ENCODE results near the gene ADH1C.
"Not testable (repeated sequence)": the region's sequence is repeated elsewhere in the genome, so short reads cannot be mapped to it uniquely, and the experiment has no call there.

ADH1C gene

DNA sequence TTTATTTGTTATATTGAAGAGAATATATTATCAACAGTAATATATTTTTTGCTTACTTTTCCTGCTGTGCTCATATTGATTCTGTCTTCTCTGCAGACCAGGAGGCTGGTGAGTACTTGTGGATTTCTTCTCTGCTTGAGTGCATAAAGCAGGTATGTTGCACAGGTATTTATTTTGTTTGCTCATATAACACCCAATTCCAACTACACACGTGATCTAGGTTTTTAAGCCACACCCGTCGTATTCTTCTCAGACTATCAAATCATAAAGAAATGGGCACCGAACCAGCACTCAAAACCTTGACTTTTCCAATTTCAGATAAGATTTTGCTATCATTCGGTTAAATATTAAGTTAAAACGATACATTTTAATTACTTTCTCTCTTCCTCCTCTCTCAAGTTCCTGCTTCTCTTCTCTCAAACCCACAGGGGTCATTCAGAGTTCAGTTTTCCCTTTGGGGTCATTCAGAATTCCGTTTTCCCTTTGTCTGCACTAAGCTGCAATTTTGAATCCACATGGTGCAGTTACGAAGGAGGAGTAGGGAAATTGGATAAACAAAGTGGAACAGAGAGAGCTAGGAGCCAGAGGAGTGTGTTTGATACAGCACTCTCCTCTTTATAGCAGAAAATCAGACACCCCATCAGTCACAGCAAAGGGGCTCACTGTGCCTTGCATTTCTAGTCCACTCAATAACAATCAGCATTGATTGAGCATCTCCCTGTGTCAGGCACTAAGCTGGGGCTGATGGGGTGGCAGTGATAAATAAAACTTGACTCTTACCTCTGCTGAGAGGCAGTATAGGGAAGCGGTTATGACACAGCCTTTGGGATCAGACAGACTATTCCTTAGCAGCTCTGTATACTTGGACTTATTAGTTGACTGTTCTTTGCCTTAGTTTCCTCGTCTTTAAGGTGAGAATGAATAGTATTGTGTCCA is at the start of gene ADH1C:
Gene ADH1C (minus strand): TSS at position 145 of the 936 bp plus-strand sequence. CDS start 71 bp downstream, at position 74.
- DNase-seq (ENCODE audit: low read depth in 4 of 4, low spot score in 1 of 4): no peak

DNA sequence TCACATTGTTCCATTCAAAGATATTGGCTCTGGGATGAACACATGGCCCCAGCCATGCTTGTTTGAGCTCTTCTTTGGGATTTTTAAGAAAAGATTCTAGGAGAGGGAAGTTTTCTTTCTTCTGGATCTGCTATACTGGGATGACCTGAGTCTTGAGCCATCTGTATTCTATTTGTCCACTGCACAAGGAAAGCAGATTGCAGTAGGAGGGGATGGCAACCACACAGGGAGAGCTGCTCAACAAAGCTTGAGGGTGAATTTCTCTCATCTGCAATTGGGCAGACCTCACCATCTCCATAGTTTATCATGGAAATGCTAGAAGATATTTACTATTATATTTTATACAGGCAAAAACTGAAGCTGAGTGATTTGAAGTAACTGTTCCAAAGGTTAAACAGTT is 48.3 kb upstream of the ADH1C start:
- no peak for DNase-seq (ENCODE audit: low read depth in 4 of 4, low spot score in 1 of 4)

DNA sequence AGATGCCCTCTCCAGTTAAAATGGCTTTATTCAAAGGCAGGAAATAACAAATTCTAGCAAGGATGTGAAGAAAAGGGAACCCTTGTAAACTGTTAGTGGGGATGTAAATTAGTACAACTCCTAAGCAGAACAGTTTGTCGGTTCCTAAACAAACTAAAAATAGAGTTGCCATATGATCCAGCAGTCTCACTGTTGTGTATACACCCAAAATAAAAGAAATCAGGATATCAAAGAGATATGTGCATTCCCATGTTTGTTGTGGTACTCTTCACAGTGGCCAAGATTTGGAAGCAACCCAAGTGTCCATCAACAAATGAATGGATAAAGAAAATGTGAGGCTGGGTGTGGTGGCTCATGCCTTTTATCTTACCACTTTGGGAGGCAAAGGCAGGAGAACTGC is 46.5 kb upstream of the ADH1C start:
- no peak for DNase-seq (ENCODE audit: low read depth in 4 of 4, low spot score in 1 of 4)

DNA sequence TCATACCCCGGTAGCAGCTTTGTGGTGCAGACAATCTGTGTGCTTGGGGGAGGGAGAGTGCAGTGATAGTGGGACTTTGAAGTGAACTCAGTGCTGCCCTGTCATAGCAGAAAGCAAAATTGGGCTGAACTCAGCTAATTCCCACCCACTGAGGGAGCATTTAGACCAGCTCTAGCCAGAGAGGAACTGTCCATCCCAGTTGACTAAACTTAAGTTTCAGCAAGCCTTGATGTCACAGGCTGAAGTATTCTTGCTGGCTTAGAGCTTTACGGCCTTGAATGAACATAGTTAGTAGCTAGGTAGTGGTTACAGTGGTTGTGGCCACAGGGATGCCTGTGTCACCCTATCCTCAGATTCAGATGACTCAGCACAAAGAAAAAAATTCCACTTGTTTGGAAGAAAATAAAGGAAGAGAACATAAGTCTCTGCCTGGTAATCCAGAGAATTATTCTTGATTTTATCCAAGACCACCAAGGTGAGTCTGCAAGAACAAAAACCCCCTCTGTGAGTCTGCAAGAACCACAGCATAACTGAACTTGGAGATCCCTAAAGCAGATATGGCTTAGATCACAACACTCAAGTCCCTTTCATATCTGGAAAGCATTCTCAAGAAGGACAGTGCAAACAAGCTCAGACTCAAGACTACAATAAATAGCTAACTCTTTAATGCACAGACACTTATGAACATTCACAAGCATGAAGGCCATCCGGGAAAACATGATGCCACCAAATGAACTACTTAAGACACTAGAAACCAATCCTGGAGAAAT is 43.2 kb upstream of the ADH1C start:
- no peak for DNase-seq (ENCODE audit: low read depth in 4 of 4, low spot score in 1 of 4)

DNA sequence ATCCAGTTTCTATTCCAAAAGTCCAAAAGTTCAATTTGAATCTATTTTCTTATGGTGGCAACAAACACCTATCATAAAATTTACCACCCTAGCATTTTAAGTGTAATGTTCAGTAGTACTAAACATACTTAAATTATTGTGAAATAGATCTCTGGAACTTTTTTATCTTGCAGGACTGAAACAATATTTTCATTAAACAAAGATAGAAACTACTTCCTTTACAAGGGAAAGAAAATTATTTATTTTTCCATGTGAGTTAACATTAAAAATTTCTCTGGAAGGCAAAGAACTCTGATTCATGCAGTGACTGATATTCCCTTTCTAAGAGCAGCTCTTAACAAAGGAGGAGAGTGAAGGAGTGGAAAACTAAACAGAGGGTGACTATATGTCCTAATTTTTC is 42.4 kb upstream of the ADH1C start:
- DNase-seq (ENCODE audit: low read depth in 4 of 4, low spot score in 1 of 4): no peak

DNA sequence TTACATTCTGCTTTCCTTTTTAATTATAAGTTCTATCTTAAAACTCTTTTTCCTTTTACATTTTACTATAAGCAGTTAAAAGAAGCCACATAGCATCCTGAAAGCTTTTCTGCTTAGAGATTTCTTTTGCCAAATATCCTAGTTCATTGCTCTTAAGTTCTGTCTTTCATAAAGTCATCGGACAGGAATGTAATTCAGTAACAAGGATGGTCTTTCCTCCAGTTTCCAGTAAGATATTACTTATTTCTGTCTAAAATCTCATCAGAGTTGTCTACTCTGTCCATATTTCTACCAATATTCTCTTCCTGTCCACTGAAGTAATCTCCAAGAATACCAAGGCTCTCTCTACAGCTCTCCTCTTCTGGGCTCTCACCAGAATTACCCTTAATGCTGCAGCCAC is 37.5 kb upstream of the ADH1C start:
- DNase-seq (ENCODE audit: low read depth in 4 of 4, low spot score in 1 of 4): no peak

DNA sequence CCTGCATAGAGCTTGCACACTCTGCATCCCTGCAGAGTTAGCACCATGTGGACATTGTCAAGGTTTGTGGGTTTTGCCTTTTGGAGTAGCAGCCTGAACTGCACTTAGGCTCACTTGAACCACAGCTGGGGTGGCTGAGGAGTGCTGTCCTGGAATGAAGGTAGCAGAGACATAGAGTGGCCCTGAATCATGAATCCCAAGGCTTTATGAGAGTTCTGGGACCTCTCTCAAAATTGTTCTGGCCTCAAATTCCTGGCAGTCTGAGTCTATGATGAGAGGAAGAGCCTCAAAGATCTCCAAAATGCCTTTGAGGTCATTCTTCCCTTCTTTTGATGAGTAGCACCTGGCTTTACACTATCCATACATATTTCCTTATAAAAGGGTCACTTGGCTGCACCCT is 37.1 kb upstream of the ADH1C start:
- DNase-seq (ENCODE audit: low read depth in 4 of 4, low spot score in 1 of 4): no peak

DNA sequence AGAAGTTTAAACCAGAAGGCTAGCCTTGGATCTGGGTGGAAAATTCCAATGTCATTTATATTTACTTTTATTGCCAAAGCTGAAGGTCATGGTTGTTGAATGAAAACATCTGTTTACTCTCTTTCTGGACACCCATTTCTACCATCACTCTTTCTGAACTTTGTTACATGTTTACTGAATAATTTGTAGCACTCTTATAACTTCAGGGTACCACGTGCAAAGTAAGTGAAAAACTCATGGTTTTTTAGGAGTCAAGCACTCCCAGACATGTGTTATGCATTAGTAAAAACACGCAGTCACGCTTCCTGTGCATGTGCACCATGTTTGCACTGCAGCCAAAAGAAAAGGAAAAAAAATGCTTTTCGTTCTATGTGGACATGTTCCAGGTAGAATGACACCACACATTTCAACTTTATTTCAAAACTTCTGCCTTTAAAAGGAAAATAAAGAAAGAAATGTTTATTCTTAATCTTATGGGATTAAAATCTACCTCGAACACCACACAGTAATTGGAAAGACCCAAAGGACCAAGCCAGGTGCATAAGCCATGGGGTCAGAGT is 31.4 kb upstream of the ADH1C start:
- DNase-seq (ENCODE audit: low read depth in 4 of 4, low spot score in 1 of 4): no peak

DNA sequence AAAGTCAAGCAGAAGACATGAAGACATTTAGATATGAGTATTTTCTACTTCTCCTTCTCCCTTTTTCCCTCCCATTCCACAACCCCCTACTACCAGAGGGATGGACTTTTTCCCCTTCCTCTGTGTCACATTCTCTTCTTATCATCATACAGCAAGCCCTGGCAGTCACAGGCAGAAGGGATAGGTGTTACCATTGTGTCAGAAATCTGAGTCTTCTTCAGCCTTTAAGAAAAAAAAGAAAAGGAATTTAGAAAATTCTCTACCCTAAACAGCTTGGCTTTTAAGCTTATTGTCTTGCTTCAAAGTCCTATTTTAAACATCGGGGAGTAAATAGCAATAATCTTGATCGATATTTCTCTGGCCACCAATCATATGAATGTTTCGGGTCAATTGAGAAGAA is 30.9 kb upstream of the ADH1C start:
- DNase-seq (ENCODE audit: low read depth in 4 of 4, low spot score in 1 of 4): no peak

DNA sequence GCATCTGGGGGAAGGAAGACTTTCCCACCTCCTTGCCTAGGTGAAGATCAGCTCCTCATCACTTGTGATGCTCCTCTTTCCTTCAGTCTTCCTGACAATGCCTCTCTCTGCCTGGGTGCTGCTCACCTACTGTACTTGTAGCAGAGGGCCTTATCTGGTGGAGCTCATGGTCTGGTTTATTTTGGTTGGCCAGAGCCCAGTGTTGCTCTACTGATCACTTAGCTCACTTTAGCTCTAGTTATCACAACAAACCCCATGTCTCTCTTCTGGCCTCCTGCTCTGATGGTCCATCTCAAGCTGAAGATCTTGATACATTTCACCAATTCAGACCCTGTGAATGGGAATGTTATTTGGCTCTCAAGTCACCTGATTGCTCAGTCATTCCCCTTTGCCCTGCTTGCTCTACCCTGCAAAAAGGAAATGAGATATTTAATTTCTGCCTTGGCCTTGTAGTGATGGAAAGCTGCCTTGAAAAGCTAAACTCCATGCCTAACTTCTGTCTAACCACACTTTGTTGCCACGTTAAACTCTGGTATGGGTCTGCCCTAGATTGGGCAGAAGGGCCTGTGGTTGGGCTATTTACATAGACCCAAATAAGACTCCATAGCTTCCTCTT is 30.3 kb upstream of the ADH1C start:
- no peak for DNase-seq (ENCODE audit: low read depth in 4 of 4, low spot score in 1 of 4)

DNA sequence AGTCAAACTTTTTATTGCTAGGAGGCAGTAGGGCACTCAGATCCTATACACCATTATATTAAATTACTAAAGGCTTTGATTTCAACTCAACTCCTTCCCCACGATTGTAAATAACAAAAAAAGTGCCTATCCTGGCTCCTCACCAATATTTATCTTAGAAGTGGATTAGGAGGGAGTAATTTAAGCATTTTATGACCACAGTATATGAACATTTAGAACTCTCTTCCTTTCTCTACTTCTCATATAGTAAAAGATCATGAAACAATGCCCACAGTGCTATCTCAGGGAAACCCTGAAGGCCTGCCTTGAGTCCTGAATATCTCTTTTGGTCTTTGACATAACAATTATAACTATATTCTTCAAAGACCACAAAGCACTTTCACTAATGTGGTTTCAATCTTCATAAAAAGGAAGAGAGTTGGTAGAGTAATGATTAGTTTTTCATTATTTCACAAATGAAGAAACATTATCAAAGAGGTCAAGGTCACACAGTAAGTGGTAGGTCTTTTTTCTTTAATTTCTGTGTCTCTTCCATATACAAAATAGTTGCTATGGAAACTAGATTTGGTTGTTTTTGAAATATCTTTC is 29.1 kb upstream of the ADH1C start:
- no peak for DNase-seq (ENCODE audit: low read depth in 4 of 4, low spot score in 1 of 4)

DNA sequence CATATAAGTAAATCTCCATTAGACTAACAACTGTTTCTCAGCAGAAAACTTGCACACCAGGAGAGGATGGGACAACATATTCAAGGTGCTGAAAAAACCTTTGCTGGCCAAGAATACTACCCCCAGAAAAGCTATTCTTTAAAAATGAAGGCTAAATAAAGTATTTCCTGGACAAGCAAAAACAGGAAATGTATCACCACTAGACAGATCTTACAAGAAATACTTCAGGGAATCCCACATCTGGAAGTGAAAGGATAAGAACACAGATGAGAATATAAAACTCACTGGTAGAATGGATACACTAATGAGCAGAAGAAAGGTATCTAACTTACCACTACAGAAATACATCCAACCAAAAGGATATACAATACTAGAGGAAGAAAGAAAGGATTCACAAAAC is 27.0 kb upstream of the ADH1C start:
- no peak for DNase-seq (ENCODE audit: low read depth in 4 of 4, low spot score in 1 of 4)

DNA sequence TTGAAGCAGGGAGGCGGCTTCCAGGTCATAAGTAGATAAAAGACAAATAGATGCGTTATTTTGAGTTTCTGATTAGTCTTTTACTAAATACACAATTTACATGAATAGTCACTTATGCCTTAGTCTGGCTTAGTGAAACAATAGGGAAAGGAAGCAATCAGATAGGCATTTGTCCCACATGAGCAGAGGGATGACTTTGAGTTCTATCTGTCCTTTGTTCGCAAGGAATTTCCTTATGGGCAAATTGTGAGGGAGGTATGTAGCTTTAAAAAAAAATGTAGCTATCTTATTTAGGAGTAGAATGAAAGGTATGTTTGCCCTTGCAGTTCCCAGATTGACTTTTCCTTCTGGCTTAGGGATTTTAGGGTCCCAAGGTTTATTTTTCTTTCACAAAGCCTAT is 26.3 kb upstream of the ADH1C start:
- DNase-seq (ENCODE audit: low read depth in 4 of 4, low spot score in 1 of 4): no peak

DNA sequence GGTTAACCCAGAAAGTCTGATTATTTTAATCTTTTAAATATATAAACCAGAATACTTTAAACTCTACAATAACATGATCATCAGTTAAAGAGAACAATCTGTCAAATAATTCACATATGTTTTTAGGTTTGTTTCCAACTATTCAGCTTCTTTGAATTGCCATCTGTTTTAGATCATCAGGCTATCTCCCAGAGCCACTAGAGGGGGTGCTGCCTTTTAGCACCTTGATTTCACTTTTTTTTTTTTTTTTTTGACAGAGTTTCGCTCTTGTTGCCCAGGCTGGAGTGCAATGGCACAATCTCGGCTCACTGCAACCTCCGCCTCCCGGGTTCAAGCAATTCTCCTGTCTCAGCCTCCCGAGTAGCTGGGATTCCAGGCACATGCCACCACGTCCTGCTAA is 24.8 kb upstream of the ADH1C start:
- DNase-seq (ENCODE audit: low read depth in 4 of 4, low spot score in 1 of 4): not testable (repeated sequence)

DNA sequence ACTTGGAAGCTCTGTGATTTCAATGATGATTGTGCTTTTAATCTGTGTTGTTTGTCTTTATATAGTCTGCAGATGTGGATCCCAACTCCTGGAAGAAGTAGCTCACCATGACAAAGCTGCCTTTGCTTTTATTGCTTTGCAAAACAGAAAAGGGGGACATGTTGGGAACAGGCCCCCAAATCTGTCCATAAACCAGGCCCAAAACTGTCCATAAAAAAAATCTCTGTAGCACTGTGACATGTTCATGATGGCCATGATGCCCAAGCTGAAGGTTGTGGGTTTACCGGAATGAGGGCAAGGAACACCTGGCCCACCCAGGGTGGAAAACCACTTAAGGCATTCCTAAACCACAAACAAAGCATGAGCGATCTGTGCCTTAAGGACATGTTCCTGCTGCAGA is 19.9 kb upstream of the ADH1C start:
- not testable (repeated sequence) for DNase-seq (ENCODE audit: low read depth in 4 of 4, low spot score in 1 of 4)

DNA sequence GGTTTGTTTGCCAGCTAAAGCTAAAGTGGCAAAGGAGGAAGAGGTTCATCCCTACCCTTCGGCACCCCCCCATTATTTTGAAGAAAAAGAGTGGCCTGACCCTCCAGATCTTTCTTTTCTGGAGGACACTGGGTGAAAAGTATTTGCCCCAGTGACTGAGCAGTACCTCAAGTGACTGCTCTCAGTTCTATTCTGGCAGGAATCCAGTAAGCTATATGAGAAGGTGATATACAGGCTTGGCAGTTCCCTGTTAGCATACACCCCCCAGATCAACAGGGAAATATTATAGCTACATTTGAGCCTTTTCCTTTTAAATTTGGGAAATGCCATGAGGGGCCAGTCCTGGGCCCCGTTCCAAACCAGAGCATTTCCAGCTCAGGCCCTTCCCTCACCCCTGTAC is 15.3 kb upstream of the ADH1C start:
- DNase-seq (ENCODE audit: low read depth in 4 of 4, low spot score in 1 of 4): not testable (repeated sequence)

DNA sequence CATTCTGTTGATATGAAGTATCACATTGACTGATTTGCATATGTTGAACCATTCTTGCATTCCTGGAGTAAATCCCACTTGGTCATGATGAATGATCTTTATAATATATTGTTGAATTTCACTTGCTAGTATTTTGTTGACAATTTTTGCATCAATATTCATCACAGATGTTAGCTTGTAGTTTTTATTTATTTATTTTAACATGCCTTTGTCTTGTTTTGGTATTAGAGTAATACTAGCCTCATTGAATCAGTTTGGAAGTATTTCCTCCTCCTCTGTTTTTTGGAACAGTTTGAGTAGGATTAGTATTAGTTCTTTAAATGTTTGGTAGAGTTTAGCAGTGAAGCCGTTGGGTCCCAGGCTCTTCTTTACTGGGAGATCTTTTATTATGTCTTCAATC is 13.9 kb upstream of the ADH1C start:
- DNase-seq (ENCODE audit: low read depth in 4 of 4, low spot score in 1 of 4): no peak

DNA sequence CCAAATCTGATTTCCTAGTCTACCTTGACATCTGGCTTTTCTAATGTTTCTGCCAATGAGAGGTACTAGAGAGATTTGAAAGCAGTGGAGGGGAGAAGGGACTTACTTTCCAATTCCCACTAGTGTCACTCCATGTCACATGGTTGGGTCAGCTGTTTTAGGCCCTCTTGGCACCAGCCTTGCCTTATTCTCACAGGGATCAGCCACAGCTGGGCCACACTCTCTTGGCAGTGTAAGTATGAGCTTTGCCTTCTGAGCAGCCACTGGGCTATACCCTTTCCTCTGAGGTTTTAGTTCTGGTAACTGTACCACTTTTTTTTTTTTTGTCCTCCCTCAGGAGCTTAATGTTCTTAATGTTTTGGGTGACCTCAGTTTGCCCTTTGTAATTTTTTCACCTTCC is 10.2 kb upstream of the ADH1C start:
- no peak for DNase-seq (ENCODE audit: low read depth in 4 of 4, low spot score in 1 of 4)

DNA sequence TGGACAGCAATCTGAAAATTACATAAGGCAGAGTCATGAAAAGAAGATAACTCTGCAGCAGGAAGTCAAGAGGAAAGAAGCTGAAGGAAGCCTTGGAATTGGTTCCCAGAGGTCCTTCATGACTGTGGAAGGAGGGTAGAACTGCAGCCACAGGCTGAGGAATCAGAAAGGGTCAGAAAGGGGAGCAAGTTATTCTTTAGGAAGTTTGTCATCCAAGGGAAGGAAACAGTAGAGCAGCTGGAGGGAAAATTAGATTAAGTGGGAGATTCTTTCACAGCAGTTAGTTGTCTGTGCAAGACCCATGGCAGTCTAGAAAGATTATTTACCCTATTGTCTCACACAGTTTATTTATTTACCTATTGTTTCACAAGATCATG is 9.3 kb upstream of the ADH1C start:
- DNase-seq (ENCODE audit: low read depth in 4 of 4, low spot score in 1 of 4): no peak

DNA sequence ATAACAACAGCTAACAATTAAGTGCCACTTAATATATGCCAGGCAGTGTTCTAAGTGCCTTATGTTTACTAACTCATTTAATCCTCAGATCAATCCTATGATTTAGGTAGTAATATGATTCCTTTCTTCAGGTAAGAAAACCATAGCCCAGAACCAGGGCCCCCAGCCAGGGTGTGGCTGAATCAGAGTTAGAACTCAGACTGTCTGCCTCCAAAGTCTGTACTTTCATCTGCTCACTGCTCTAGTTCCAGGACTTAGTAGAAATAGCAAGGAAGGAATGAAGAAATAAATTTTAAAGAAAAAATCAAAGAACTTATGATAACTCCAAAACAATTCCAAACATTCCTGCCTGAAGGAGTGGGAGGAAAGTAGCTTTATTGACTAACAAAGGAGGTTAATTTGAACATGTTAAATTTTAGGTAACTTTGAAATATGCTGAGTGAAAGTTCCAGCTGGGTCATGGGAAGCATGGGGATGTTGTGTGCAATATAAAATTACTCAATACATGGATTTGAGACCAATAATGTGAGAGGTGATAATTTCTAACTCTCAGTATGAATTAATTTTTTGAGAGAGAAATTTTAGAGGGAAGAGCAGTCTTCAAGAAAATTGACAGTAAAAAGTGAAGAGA is 8.8 kb upstream of the ADH1C start:
- DNase-seq (ENCODE audit: low read depth in 4 of 4, low spot score in 1 of 4): no peak
